ENCODE measurements around the gene MYO1H.

The MYO1H gene

DNA sequence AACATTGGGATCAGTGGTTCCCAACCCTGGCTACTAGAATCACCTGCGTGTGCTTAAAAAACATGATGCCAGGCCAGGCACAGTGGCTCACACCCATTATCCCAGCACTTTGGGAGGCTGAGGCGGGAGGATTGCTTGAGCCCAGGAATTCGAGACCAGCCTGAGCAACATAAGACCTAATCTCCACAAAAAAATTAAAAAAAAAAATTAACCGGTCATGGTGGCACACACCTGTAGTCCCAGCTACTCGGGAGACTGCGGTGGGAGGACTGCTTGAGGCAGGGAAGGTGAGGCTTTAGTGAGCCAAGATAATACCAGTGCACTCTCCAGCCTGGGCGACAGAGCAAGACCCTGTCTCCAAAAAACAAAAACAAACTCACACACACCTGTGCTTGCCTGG, 127.4 kb downstream of the MYO1H start:
- no peak for DNase-seq (ENCODE audit: low read depth)

DNA sequence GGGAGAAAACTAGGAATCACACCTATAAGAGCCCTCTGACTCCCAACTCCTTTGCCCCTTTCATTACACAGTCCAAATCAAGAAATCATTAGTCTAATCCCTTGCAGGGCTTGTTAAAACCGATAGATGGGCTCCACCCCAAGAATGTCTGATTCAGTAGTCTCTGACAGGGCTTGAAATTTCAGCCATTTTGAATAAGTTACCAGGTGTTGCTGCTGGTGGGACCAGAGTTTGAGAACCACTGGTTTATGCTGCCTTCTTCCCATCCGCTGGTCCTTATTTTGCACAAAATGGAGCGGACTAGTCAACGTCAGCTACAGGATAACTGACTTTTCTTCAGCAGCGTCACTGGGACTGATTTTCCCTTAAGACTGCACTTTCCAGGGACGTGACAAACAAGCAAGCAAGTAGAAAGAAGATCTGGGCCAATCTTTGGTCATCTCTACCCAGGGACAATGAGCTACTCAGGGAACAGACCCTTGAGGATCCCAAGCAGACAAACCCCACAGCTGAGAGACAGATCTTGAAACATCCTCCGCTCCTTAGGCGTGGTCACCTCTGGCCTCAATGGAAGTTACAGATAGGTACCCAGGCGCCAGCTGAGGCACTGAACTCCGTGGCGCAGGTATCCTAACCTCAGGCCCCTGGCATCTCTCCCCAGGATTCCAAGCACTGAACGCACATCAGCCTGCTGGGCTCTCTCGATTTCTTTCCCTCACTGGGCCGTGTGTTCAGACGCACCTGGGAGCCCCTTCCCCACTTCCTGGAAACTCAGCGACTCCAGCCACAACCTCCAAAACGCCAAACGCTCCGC, 128.5 kb downstream of the MYO1H start:
- no peak for DNase-seq (ENCODE audit: low read depth)

DNA sequence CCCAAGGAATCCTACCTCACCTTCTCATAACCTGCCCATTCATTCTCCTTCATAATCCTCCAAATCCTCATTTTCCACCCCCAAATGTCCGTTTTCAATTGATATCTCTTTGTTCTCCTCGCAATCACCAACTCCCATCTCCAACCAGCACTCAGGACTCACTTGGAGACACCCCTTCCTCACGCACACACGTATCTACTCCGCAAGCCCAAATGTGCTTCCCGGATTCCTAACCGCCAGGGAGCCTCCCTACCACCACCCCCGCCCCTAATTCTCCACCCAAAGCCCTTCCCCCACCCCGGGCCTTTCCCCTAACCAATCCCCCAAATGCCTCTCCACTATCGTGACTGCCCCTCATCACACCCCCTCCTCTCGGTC, 129.1 kb downstream of the MYO1H start:
- DNase-seq (ENCODE audit: low read depth), result no peak

DNA sequence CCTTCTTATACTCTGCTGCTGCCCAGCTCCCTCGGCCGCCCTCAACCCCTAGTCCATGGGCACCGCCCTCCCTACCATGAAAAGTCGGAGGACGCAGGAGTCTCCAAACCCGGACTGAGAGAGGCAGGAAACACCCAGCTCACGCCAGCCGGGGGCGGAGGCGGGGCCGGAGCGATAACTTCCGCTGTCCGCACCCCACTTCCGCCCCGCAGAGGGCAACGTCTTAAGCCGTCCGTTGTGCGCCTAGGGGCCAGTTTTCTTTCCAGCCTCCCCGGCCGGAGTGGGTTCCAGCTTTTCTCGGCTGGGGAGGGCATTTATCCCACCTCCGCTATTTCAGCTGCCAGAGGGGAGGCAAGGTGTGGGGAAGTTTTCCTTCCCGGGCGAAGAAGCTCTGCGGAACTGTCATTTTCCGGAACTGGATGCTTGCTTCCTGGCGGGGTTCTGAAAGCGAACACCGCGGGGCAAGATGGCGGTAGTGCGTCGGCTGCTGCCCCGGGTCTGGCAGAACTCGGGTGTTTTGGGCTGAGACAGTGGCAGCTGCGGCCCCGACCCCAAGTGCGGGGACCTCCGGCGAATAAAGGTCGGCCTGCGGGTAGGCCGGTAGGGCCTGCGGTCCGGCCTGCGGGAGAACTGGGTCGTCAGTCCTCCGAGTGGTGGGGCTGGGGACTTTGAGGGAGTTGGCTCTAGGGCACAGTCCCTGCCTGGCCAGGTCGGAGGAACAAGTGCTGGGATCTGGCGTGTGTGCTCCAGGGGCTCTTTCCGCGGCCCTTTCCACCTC, 129.7 kb downstream of the MYO1H start, which contains the start of the genes KCTD10 and UBE3B:
Gene KCTD10 (minus strand): TSS at position 116 of the 778 bp plus-strand sequence. CDS start 38 bp downstream, at position 78.
Gene UBE3B (plus strand): TSS at position 450 of the 778 bp plus-strand sequence. CDS start 5,918 bp downstream, outside the sequence.
- DNase-seq (ENCODE audit: low read depth), result peak; percentile 76

DNA sequence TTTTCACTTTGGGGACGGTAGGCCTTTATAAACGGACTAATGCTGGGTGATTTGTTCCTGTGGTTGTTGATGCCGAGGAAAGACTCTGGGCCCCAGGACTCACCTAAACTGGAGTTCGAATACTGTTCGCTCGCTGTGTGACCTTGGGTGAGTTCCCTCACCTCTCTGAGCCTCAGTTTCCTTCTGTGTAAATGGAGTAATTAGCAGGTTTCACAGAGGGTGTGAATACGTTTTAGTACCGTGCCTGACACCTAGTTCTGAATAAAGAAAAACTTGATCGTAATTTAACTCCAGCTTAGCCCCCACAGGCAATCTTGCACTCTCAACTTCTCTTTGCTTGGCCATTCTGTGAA, 130.2 kb downstream of the MYO1H start:
- no peak for DNase-seq (ENCODE audit: low read depth)

DNA sequence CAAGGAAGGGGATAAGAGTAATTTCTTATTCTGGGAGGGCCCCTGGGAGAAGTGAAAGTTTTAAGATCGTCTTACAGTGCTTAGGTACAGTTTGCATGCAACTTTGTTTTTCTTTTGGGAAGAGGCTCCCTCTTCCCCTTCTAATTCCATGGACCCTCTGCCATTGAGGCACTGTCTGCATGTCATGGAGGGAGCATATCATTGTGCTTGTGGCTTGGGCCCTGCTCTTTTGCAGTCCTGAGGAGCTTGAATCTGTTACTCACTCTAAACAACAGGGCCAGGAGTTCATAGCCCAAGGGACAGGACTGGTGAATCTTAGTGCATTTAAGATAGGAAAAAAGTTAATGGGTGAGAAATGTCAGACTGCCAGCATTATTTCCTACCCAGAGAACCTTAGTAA, 132.1 kb downstream of the MYO1H start:
- no peak for DNase-seq (ENCODE audit: low read depth)

DNA sequence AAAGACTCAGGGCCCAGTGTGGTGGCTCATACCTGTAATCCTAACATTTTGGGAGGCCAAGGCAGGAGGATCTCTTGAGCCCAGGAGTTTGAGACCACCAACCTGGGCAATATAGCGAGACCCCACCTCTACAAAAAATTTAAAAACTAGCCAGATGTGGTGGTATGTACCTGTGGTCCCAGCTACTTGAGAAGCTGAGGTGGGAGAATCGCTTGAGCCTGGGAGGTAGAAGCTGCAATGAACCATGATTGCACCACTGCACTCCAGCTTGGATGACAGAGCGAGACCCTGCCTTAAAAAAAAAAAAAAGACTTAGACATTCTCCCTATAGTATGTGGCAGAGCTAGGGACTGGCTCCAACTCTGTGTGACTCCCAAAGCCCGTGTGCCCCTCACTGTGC, 132.7 kb downstream of the MYO1H start:
- DNase-seq (ENCODE audit: low read depth), result no peak

DNA sequence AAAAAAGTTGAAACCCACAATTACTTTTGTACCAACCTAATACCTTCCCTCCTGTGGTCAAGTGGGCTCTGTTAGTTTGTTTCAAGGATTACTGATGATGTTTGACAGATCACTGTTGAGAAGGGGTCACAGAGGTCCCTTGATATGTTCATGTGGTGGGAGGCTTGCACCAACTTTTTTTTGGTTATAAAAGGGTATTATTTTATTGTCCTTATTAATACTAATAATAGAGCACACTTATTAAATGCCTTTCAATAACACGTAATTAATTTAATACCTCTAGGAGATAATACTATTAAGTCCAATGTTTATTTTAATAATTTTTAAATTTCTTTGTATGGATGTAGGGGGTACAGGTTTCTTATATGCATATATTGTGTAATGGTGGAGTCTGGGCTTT, 134.2 kb downstream of the MYO1H start:
- no peak for DNase-seq (ENCODE audit: low read depth)

DNA sequence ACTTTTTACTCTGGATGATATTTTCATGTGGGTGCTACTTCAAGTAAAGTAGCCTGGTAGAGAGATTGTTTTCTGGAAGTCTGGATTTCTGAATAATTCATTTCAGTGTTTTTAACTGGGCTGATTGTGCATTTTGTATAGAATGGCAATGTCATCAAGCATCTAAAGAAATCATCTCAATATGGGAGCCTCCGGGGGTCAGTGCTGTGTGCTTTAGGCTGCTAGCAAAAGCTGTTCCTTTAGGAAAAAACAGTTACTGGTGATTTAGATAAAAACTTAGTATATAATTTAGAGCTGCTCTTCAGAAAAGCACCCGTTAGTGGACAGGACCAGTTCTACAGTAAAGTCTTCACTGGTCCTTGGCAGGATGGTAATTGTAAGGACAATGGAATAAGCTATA, 134.8 kb downstream of the MYO1H start:
- DNase-seq (ENCODE audit: low read depth), result no peak

DNA sequence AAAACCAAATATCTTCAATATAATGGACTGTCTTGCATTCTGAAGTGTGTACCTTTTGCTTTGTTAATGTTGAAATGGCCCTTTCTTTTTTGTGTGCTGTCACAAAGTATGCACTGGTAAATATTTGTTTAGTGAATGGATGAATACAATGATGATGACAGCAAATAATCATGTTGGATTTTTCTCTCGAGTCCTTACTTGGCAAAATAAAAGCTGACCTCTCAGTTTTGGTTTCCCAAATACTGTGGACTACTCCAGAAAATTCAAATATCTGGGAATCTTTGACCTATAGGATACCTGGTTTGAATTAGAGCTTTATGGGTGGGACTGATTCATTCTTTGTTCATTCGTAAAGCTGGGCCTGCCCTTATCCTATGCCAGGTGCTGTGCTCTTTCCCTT, 135.2 kb downstream of the MYO1H start:
- DNase-seq (ENCODE audit: low read depth), result no peak

DNA sequence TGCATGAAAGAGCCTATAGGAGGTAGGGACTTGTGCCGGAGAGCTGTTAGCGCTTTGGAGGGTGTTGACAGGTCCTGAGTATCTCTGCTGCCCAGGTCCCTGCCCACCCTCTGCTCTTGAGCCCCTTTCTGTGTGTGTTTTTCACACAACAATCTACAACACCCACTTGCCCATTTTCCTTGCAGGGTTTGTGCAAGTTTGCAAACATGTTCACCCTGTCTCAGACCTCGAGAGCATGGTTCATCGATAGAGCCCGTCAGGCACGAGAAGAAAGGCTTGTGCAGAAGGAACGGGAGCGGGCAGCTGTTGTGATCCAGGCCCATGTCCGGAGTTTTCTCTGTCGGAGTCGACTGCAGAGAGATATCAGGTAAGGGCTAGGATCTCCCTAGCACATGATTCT, 135.6 kb downstream of the MYO1H start:
- no peak for DNase-seq (ENCODE audit: low read depth)

DNA sequence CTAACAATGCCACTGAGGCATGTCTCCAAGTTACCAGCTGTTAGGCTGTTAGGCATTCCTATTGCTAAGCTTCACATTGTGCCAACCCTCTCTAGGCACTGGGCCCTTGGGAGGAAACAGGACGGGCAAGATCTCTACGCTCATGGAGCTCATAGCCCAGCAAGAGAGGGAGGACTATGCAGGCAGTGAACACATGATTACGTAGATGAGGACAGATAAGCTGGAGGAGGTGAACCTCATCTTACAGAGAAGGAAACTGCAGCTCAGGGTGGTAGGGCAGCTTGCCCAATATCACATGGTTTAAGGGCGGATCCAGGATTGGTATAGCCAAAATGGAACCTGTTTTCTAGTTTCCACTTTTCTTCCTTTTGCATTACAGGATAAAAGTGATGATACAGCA, 137.5 kb downstream of the MYO1H start:
- no peak for DNase-seq (ENCODE audit: low read depth)

DNA sequence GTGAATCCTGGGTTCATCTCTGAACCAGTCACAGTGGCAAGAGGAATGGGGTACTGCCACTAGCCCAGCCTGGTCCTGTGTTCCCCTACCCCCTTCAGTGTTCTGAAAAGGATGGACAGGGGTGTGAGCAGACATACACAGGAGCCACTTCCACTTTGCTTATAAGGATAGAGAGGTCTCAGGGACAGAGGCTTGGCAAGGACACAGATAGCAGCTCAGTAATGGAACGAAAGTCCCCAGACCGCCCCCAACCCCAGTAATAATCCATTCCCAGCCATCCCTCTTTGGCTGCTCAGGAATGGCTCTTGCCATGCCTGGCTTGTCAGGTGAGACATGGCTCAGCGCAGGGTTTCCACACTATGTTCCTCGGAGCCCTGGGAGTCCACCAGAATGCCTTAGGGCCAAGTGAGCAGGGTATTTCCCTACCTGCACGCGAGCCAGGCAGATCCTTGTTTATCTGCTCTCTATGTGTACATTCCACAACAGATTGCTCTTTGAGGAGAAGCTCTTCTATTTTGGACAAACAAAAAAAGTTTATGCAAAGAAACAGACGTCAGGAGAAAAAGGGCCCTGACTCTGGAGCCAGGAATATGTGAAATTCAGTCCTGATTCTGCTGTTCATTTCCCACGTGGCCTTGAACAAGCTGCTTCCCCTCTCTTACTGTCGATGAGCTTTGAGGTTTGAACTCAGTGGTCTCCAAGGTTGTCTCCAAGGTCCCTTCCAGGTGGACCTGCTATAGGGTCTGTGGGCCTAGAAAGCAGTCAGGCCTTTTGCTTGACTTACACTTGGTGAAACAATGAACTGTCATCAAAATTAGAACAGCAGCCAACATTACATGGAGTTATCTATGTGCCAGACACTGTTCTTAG, 139.7 kb downstream of the MYO1H start:
- DNase-seq (ENCODE audit: low read depth), result no peak

DNA sequence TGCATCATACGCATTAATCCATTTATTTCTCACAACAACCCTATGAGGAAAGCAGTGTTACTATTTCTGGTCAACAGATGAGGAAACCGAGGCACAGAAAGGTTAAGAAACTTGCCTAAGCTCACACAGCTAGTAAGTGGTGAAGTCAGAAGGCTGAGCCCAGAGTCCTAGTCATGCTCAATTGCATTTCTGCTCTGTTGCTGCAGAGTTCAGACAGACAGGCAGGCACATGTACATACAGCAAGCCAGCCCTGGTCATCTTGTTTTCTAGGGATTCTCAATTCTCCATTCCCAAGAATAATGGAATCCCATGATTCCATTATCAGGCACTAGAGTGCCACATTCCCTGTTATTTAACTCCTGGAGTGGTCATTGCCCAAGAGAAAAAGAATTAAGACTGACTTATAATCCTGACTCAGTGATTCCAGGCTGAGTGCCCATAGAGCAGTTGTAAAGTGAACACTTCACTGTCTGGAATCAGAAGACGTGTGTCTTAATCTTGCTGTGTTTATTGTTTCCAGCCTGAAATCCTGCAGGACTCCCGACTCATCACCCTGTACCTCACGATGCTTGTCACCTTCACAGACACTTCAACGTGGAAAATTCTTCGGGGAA, 140.5 kb downstream of the MYO1H start:
- no peak for DNase-seq (ENCODE audit: low read depth)

DNA sequence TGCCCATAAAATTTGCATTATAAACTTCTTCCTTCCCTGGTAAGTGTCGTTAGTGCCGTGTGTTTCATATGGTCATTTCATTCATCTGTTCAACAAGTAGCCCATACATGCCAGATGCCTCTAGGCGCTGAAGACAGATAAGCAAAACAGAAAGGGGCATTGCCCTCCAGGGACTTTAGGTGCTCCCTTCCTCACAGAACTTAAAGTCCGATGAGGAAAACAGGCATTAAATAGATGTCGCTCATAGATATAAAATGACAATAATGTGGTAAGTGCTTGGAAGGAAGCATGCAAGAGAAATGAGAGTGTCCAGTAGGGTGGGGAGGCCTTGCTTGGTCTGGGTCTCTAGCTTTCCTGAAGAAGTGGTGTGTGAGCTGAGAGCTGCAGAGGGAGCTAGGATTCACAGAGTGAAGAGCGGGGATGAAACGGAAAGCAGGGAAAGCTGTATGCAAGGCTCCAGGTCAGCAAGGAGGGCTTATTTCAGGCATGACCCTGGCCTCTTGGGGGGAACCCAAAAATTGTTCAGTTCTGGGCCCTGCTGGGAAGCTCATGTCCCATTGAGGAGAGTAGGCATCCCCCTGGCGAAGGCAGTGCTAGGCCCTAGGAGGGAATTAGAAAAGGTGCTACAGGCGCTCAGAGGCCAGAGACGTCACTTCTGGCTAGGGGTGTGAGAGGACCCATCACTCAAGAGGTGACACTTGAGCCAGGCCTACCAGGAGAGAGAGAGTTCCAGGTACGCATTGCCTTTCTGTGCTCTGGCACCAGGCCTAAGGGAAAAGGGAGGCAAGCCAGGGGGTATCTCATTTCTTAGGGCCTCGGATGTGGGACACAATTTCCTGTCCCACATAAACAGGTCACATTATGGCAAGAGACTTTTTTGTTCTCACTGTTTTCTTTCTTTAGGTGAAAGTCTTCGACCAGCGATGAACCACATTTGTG, 141.6 kb downstream of the MYO1H start:
- no peak for DNase-seq (ENCODE audit: low read depth)

DNA sequence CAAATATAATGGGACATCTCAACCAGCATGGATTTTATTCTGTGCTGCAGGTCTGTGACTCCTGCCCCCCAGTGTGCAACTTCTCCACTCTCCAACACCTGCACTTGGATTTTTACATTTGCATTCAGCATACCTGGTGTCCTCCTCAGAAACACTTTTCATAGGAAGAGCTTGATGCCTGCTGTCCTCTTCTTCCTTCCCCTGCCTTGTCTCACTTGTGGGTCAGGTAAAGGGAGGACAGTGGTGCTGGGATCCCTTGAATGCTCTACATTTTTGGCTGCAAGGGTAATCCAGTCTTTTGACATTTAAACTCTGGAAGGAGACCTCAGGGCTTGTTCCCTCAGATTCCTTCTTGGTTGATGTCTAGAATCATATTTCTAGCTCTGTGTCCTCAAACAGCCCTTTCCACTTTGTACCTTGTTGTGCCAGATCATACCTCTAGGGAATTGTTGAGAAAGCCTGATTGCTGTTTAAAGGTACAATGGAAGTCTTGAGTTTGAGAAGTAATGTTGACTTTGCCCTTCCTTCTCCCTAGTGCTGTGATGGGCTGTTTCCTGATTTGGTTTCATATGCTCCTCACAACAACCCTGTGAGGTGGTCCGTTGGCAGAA, 142.4 kb downstream of the MYO1H start:
- no peak for DNase-seq (ENCODE audit: low read depth)

DNA sequence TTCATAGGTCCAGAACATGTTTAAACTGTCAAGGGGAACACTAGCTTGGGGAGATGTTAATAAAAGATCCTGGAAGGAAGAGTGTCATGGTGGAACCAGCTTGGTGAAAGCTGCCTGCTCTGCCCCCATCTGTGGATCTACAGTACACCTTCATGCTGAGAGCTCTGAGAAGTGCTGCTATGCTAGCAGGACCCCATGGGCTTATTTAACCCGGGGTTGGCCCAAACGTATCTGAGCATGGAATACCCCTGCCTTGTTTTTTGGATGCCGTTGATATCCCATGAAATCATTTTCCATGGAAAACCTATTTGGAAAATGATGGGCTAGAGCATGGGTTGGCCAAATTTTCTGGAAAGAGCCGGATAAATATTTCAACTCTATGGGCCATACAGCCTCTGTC, 144.0 kb downstream of the MYO1H start:
- no peak for DNase-seq (ENCODE audit: low read depth)

DNA sequence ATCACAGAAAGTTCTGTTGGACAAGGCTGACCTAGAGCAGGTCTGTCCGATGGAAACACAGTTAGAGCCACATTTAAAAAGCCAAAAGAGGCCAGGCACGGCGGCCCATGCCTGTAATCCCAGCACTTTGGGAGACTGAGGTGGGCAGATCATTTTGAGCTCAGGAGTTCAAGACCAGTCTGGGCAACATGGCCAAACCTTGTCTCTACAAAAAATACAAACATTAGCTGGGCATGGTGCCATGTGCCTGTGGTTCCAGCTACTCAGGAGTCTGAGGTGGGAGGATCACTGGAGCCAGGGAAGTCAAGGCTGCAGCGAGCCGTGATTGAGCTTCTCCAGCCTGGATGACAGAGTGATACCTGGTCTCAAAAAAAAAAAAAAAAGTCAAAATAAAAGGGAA, 144.7 kb downstream of the MYO1H start:
- no peak for DNase-seq (ENCODE audit: low read depth)

DNA sequence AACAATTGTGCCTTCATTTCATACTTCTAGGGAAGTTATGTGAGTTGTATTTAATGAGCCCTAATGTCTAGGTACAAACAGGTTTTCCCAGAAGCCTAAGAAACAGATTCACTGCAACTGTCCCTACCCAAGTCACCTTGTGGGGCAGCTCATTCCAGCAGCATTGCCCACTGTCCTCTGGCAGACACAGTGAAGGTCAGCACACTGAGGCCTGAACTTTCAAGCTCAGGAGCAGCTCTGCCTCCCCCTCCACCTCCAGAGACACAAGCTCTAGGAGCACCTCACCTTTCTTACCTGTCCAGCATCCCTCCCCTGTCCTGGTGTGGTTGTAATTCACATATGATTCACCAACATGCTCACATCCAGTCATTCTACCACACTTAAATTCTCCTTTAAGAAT, 145.4 kb downstream of the MYO1H start:
- DNase-seq (ENCODE audit: low read depth), result no peak

DNA sequence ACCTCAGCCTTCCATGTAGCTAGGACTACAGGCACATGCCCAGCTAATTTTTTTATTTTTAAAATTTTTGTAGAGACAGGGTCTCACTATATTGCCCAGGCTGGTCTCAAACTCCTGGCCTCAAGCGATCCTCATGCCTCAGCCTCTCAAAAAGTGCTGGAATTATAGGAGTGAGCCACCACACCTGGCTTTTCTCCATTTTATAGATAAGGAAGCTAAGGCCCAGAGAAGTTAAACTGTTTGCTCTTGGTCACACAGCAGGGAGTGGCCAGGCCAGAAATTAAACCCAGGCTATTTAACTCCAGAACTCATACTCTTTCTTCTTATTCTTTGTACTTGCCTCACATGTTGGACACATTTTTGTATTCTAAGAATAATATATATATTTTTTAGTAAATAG, 146.2 kb downstream of the MYO1H start:
- no peak for DNase-seq (ENCODE audit: low read depth)
